Natural killer cell treated with Interleukin-12 subunit alpha and Interleukin-12 subunit beta and Interleukin-15 and Interleukin-18, amount 100 ng/mL, for 72 hours (primary cell): Measurements from ENCODE around the gene AP5S1. TPM values are rescaled to one million over a fixed set of nuclear protein-coding genes. Genes with fewer than 3 reads are reported as not detected.
"Not testable (repeated sequence)": the region's sequence is repeated elsewhere in the genome, so short reads cannot be mapped to it uniquely, and the experiment has no call there.

Source experiments
- ATAC-seq, 2 donors: fragments of 150-1000 bp; cut with Tn5 transposase in 1 of 2; sonication (Bioruptor Pico), chemical (Tn5 transposase) in 1 of 2; 2 replicates each; pipeline ENCODE4 v1.10.0; 2021
- DNase-seq: peaks from one replicate; pipeline ENCODE4 v3.0.0; 2022; ENCODE audit warnings: low spot score
- H3K27ac Mint-ChIP-seq, 2 donors: 1 replicate in 1 of 2; 2 replicates in 1 of 2; pipeline ENCODE4 v1.8.0; 2022; ENCODE audit warnings: mixed read lengths in 2 of 2, mild to moderate bottlenecking in 1 of 2, moderate library complexity in 1 of 2
- H3K27me3 Mint-ChIP-seq, 2 donors: 1 replicate in 1 of 2; 2 replicates in 1 of 2; pipeline ENCODE4 v1.8.0; 2022; ENCODE audit warnings: mixed read lengths in 2 of 2
- H3K36me3 Mint-ChIP-seq: one replicate; pipeline ENCODE4 v1.8.0; 2022; ENCODE audit warnings: mixed read lengths
- H3K4me1 Mint-ChIP-seq, 2 donors: 1 replicate in 1 of 2; 2 replicates in 1 of 2; pipeline ENCODE4 v1.8.0; 2022; ENCODE audit warnings: low read depth in 2 of 2, mixed read lengths in 2 of 2, mild to moderate bottlenecking in 1 of 2
- H3K4me3 Mint-ChIP-seq: one replicate; pipeline ENCODE4 v1.8.0; 2022; ENCODE audit warnings: mixed read lengths
- H3K9me3 Mint-ChIP-seq: 2 replicates; pipeline ENCODE4 v1.8.0; 2022; ENCODE audit warnings: mixed read lengths
- total RNA-seq, 2 donors: library from RNA; stranded (reverse); gene quantifications; one replicate each; pipeline ENCODE4 v1.2.3, GENCODE V29; 2022

AP5S1 gene
- total RNA-seq, 2 donors from 2014 or later, result 13.5 to 19.7 TPM

- Mint-ChIP-seq H3K36me3 (no peaks in the 10 kb centered on the region), H3K4me3 (peak overlapping the region; percentile 79), H3K9me3 (no peaks in the 10 kb centered on the region), H3K27ac (peak overlapping the region; percentile 62 to 85), H3K27me3 (no peaks in the 10 kb centered on the region), H3K4me1 (peaks cover 41 to 45% of the 10 kb centered on the region in 2 donors)
- peak in 1 of 2 donors; percentile 0 for ATAC-seq
- no peak for DNase-seq
These were observed 34.9 kb upstream of the AP5S1 start for GRCh38 chr20:3785240-3786125.

DNA sequence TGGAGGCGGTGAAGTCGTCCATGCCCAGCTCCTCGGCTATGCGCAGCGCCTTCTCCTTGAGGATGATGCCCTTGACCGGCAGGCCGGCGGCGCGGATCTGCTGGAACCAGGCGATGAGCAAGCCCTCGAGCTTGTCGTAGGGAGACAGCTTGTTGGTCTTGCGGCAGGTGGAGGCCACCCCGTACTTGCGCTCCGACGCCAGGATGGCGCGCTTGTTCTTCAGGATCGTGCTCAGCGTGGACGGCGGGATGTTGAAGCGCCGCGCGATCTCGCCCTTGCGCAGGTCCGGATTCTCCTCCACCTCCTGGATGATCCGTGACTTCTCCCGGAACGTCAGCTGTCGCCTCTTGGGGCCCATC lies 34.2 kb upstream of the AP5S1 start:
- H3K27me3 Mint-ChIP-seq, result no peaks in the 10 kb centered on the region
- peak overlapping the region; percentile 77 for H3K4me3 Mint-ChIP-seq
- H3K36me3 Mint-ChIP-seq, result no peaks in the 10 kb centered on the region
- H3K27ac Mint-ChIP-seq, result peak overlapping the region in 1 of 2 donors; percentile 33
- H3K9me3 Mint-ChIP-seq, result no peaks in the 10 kb centered on the region
- ATAC-seq, result peak; percentile 38 to 52
- H3K4me1 Mint-ChIP-seq, result peaks cover 35 to 39% of the 10 kb centered on the region in 2 donors
- DNase-seq, result no peak

GRCh38 chr20:3786665-3787323 lies 33.6 kb upstream of the AP5S1 start, which contains the start of gene CENPB:
TSS of gene CENPB (minus strand) at chr20:3786740. CDS start at chr20:3786483, 257 bp downstream.
- ATAC-seq (peak; percentile 96 to 98), DNase-seq (peak; percentile 94)
- Mint-ChIP-seq H3K4me1 (peaks cover 28 to 32% of the 10 kb centered on the region in 2 donors), H3K27ac (peak within 1 kb of the TSS; percentile 64 to 81), H3K4me3 (peak within 1 kb of the TSS; percentile 79), H3K36me3 (no peaks in the 10 kb centered on the region), H3K9me3 (no peaks in the 10 kb centered on the region), H3K27me3 (no peaks in the 10 kb centered on the region)

DNA sequence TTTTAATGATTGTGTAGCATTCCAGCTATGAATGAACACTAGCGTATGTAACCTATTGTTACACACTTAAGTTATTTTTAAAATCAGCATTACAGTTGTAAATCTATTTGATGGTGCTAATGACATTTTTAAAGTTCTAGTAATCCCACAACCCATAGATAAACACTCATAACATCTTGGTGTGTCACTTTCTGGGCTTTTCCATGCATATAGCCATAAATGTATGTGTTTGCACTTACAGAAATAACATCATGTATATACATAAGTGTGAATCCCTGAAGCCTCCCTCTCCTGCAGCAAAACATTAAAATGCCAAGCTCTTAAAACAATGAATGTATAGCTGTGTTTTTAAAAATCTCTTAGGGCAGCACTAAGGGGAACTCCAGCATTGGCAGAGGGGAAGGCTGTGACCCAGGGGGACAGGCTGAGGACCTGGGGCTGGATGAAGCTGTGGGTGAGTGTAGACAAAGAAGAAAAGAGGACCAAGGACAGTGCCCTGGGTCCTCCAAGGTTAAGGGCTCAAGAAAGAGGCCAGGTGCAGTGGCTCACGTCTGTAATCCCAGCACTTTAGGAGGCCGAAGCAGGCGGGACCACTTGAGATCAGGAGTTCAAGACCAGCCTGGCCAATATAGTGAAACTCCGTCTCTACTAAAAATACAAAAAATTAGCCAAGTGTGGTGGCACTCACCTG lies 32.9 kb upstream of the AP5S1 start:
- H3K36me3 Mint-ChIP-seq, result no peaks in the 10 kb centered on the region
- ATAC-seq (no peak), DNase-seq (no peak)
- no peaks in the 10 kb centered on the region for H3K9me3 Mint-ChIP-seq
- peak overlapping the region; percentile 64 to 81 for H3K27ac Mint-ChIP-seq
- peaks cover 26 to 29% of the 10 kb centered on the region in 2 donors for H3K4me1 Mint-ChIP-seq
- peak overlapping the region; percentile 75 for H3K4me3 Mint-ChIP-seq
- no peaks in the 10 kb centered on the region for H3K27me3 Mint-ChIP-seq

- Mint-ChIP-seq H3K27me3 (no peaks in the 10 kb centered on the region), H3K9me3 (no peaks in the 10 kb centered on the region), H3K36me3 (no peaks in the 10 kb centered on the region), H3K27ac (peak overlapping the region; percentile 4 to 6), H3K4me1 (peaks cover 21 to 24% of the 10 kb centered on the region in 2 donors), H3K4me3 (peak overlapping the region; percentile 42)
- DNase-seq, result no peak
- ATAC-seq, result no peak
These were observed 31.6 kb upstream of the AP5S1 start for GRCh38 chr20:3788685-3789155.

- not testable (repeated sequence) for ATAC-seq, H3K9me3 Mint-ChIP-seq, H3K36me3 Mint-ChIP-seq, H3K27me3 Mint-ChIP-seq, DNase-seq
- peak overlapping the region; percentile 4 to 6 for H3K27ac Mint-ChIP-seq
- peak overlapping the region; percentile 42 for H3K4me3 Mint-ChIP-seq
- peaks cover 20 to 24% of the 10 kb centered on the region in 2 donors for H3K4me1 Mint-ChIP-seq
These were observed 31.1 kb upstream of the AP5S1 start for GRCh38 chr20:3789201-3789600.

GRCh38 chr20:3794168-3794567 lies 26.2 kb upstream of the AP5S1 start:
- DNase-seq, H3K27me3 Mint-ChIP-seq, H3K36me3 Mint-ChIP-seq, H3K9me3 Mint-ChIP-seq, ATAC-seq, H3K4me3 Mint-ChIP-seq, H3K27ac Mint-ChIP-seq: not testable (repeated sequence)
- H3K4me1 Mint-ChIP-seq, result peaks cover 26 to 27% of the 10 kb centered on the region in 2 donors

DNA sequence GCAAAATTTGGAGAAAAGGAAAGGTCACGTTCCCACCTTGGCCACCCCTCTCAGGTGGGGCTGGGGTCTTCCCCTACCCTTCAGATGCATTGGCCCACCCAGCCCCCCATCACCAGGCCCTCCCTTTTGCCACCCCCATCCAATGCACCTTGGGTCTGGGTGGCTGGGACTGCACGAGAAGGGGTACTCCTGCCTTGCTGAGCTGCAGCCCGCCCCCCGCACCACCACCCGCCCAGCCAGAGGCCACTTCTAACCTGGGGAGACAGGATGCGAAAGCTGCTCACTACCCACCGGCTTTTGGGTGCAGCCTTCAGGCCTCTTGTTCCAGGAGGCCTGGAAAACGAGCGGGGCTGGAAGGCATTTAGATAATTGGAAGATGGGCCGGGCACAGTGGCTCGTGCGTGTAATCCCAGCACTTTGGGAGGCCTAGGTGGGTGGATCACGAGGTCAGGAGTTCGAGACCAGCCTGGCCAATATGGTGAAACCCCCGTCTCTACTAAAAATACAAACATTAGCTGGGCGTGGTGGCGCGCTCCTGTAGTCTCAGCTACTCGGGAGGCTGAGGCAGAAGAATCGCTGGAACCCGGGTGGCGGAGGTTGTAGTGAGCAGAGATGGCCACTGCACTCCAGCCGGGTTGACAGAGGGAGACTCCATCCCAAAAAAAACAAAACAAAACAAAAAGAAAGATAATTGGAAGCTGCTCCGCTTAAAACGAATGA lies 25.5 kb upstream of the AP5S1 start:
- Mint-ChIP-seq H3K27me3 (no peaks in the 10 kb centered on the region), H3K36me3 (no peaks in the 10 kb centered on the region), H3K27ac (peak overlapping the region; percentile 92 to 96), H3K9me3 (no peaks in the 10 kb centered on the region), H3K4me3 (peak overlapping the region; percentile 92), H3K4me1 (peaks cover 29 to 31% of the 10 kb centered on the region in 2 donors)
- ATAC-seq (no peak), DNase-seq (no peak)

DNA sequence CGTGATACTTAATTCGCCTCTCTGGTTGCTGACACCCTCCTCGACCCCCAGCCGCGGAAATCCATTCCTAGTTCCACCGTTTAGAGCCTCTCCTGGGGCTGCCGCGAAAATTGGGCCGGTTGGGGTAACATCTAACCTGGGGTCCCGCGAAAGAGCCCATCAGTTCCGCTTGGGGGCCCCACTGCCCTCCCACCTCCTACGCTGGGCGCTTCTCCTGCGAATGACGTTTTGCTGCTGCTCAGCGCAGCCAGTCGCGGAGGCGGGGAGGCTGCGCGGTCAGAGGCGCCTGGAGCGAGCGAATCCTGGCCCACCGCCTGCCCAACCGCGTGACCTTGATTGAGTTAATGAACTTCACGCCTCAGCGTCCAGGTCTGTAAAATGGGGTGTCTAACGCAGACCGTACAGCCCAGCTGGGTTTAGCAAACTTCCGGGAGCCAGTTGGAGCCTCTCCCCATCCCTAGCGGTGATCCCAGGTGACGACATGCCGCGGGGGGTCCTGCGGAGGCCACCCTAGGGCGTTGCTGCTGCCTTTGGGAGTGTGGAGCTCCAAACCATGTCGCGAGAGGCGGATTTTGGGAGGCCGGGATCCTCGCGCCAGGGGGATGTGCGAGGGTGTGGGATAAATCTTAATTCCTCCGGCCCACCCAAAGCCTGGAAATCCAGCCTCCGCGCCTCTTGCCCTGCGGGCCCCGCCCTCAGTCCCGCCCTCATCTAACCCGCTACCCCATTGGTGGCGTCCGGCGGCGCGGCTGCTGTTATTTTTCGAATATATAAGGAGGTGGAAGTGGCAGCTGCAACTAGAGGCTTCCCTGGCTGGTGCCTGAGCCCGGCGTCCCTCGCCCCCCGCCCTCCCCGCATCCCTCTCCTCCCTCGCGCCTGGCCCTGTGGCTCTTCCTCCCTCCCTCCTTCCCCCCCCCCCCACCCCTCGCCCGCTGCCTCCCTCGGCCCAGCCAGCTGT lies 24.6 kb upstream of the AP5S1 start, which contains the start of gene CDC25B:
CDC25B (plus strand) TSS at position 800 of the 958 bp plus-strand sequence. CDS start 222 bp downstream, outside the sequence.
- peak within 1 kb of the TSS; percentile 92 to 99 for H3K27ac Mint-ChIP-seq
- peak within 1 kb of the TSS; percentile 92 for H3K4me3 Mint-ChIP-seq
- DNase-seq (peak; percentile 92), ATAC-seq (peak; percentile 92)
- no peaks in the 10 kb centered on the region for H3K27me3 Mint-ChIP-seq
- no peaks in the 10 kb centered on the region for H3K36me3 Mint-ChIP-seq
- peaks cover 31 to 35% of the 10 kb centered on the region in 2 donors for H3K4me1 Mint-ChIP-seq
- no peaks in the 10 kb centered on the region for H3K9me3 Mint-ChIP-seq

GRCh38 chr20:3796477-3797225 lies 23.7 kb upstream of the AP5S1 start:
- Mint-ChIP-seq H3K36me3 (no peaks in the 10 kb centered on the region), H3K27me3 (no peaks in the 10 kb centered on the region), H3K4me1 (peaks cover 31 to 35% of the 10 kb centered on the region in 2 donors), H3K27ac (peak overlapping the region; percentile 92 to 99), H3K9me3 (no peaks in the 10 kb centered on the region), H3K4me3 (peak overlapping the region; percentile 92)
- DNase-seq (no peak), ATAC-seq (peak; percentile 0 to 1)

DNA sequence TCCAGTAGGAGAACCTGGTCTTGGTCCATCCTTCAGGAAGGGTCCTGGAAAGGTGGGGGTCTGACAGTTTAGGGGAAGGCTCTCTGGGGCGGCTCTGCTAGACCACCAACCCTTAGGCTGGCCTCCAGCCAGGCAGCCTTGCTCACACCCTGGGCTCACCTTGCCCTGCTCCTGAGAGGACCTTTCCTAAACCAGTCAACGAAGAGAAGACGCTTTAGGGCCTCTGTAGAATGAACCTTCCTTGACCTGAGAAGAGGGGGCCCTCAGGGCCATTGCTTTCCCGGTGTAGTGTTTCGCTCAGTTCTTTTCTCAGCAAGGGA lies 23.2 kb upstream of the AP5S1 start:
- ATAC-seq (no peak), DNase-seq (no peak)
- Mint-ChIP-seq H3K36me3 (no peaks in the 10 kb centered on the region), H3K9me3 (no peaks in the 10 kb centered on the region), H3K27ac (peak overlapping the region; percentile 92 to 99), H3K27me3 (no peaks in the 10 kb centered on the region), H3K4me3 (peak overlapping the region; percentile 92), H3K4me1 (peaks cover 31 to 35% of the 10 kb centered on the region in 2 donors)
